Muscle layer of duodenum (tissue), 2 donors: Measurements from ENCODE around the gene RNLS.
A peak's percentile ranks its signal among the peaks of the same experiment; 100 is the strongest.

ENCODE experiments used
- H3K27ac ChIP-seq: one replicate; pipeline ENCODE4 v1.7.0; 2013; ENCODE audit warnings: mild to moderate bottlenecking, low read length
- H3K27me3 ChIP-seq: one replicate; pipeline ENCODE4 v1.7.0; 2013; ENCODE audit warnings: low read depth, mild to moderate bottlenecking, control low read depth, low read length
- H3K36me3 ChIP-seq, 2 donors: one replicate each; pipeline ENCODE4 v1.7.0; 2013; ENCODE audit warnings: low read length in 2 of 2, control low read depth in 1 of 2, mild to moderate bottlenecking in 1 of 2; ENCODE audit not compliant: insufficient read depth in 2 of 2, control insufficient read depth in 1 of 2
- H3K4me1 ChIP-seq, 2 donors: one replicate each; pipeline ENCODE4 v1.7.0; 2013; ENCODE audit warnings: low read length in 2 of 2, mild to moderate bottlenecking in 2 of 2, control low read depth in 1 of 2, moderate library complexity in 1 of 2; ENCODE audit not compliant: insufficient read depth in 2 of 2, control insufficient read depth in 1 of 2
- H3K4me3 ChIP-seq, 2 donors: one replicate each; pipeline ENCODE4 v1.7.0; 2013; ENCODE audit warnings: low read length in 2 of 2, low read depth in 1 of 2, mild to moderate bottlenecking in 1 of 2
- H3K9me3 ChIP-seq, 2 donors: one replicate each; pipeline ENCODE4 v1.7.0; 2013; ENCODE audit warnings: low read length in 2 of 2, control low read depth in 1 of 2, mild to moderate bottlenecking in 1 of 2; ENCODE audit not compliant: control insufficient read depth in 1 of 2
- donor health status: healthy.

RNLS gene

DNA sequence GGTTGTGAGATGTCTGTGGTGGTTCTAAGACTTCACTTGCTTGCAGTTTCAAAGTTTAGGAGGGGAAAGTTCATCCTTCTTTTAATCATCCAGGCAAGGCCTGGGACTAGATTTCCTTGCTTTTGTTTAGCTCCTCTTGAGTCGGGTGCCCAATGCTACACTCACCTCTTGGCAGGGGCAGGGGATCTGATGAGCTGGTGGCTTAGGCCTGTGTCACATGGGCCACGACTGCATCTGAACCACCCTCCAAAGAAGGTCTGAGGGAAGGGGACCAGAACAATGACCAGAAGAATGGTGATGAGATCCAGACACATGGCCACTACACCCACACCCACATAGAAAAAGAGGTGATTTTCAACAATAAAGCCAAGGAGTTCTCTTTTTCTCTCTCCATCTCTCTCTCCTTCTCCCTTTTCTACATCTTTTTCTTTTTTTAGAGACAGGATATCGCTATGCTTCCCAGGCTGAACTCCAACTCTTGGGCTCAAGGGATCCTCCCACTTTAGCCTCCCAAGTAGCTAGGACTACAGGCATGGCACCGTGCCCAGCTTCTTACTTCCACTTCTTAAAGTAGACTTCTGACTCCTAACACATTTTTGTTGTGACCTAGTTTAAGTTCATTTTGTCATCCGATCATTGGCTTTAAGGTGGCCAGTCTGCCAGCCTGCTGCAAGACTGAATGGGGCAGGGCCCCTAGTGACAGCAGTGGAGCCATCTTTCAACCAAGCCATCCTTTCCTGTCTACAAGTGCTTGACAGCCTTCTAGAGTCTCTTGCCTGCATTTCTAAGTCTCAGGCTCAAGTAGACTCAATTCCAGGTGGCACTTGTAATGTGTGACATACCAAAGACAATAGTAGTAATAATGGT, 350.9 kb downstream of the RNLS start:
- Histone ChIP-seq H3K36me3 (no peaks in the 10 kb centered on the region), H3K9me3 (no peaks in the 10 kb centered on the region), H3K4me3 (no peak overlapping the region), H3K27ac (no peak overlapping the region), H3K4me1 (peaks cover 0 to 6% of the 10 kb centered on the region in 2 donors), H3K27me3 (no peaks in the 10 kb centered on the region)

DNA sequence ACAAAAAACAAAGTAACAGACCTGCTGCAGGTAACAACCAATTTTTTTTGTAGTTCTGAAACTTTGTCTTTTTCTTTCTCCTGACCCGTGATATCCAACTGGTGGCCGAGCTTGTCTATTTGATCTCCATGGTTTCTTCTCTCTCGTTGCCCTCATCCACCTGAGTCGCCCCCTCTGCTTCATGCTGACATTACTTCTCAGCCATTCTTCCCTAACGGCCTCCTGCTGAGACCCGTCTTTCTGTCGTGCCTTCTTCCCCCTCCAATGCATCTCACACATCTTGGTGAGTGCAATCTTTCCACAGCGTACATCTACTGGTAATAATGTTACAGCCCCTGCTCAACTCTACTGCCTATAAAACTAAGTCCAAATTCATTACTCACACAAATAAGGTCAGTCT, 352.9 kb downstream of the RNLS start:
- Histone ChIP-seq H3K27me3 (no peaks in the 10 kb centered on the region), H3K36me3 (no peaks in the 10 kb centered on the region), H3K4me3 (no peak overlapping the region), H3K4me1 (peaks cover 0 to 6% of the 10 kb centered on the region in 2 donors), H3K27ac (no peak overlapping the region), H3K9me3 (no peaks in the 10 kb centered on the region)

- Histone ChIP-seq H3K4me1 (peaks cover 0 to 6% of the 10 kb centered on the region in 2 donors), H3K4me3 (no peak overlapping the region), H3K9me3 (no peaks in the 10 kb centered on the region), H3K36me3 (no peaks in the 10 kb centered on the region), H3K27ac (peak overlapping the region; percentile 27), H3K27me3 (no peaks in the 10 kb centered on the region)
Measured at GRCh38 chr10:88228130-88228529, 355.0 kb downstream of the RNLS start.

- Histone ChIP-seq H3K36me3 (no peaks in the 10 kb centered on the region), H3K9me3 (no peaks in the 10 kb centered on the region), H3K4me3 (no peak overlapping the region), H3K27ac (peak overlapping the region; percentile 27), H3K27me3 (no peaks in the 10 kb centered on the region), H3K4me1 (peaks cover 0 to 4% of the 10 kb centered on the region in 2 donors)
Measured at GRCh38 chr10:88227342-88228018, 355.6 kb downstream of the RNLS start.

DNA sequence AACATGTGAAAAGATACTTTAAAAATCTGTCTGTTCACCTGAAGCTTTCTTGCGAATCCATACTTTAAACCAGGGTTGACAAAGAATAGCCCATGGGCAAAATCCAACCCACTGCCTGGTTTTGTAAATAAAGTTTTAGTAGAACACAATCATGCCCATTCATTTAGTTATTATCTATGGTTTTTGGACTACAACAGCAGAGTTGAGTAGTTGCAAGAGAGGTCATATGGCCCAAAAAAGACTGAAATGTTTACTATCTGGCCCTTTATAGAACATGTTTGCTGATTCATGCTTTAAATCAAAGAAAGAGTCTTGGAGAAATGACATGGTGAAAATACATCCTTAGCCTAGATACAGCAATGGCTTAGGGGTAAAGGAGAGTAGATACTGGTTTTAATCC, 356.2 kb downstream of the RNLS start:
- Histone ChIP-seq H3K36me3 (no peaks in the 10 kb centered on the region), H3K27me3 (no peaks in the 10 kb centered on the region), H3K4me1 (no peaks in the 10 kb centered on the region), H3K27ac (no peak overlapping the region), H3K9me3 (no peaks in the 10 kb centered on the region), H3K4me3 (no peak overlapping the region)

GRCh38 chr10:88226071-88226659, 357.0 kb downstream of the RNLS start:
- no peak overlapping the region for H3K27ac ChIP-seq
- H3K9me3 ChIP-seq: no peaks in the 10 kb centered on the region
- no peaks in the 10 kb centered on the region for H3K4me1 ChIP-seq
- H3K4me3 ChIP-seq: no peak overlapping the region
- no peaks in the 10 kb centered on the region for H3K36me3 ChIP-seq
- no peaks in the 10 kb centered on the region for H3K27me3 ChIP-seq
